Limb (tissue), 2 donors: Measurements from ENCODE around the gene BRD7.

ENCODE experiments used
- DNase-seq, 2 donors: peaks; one replicate each; pipeline ENCODE4 v3.0.0-alpha.2; 2016; ENCODE audit errors: extremely low spot score in 2 of 2

BRD7 gene

DNA sequence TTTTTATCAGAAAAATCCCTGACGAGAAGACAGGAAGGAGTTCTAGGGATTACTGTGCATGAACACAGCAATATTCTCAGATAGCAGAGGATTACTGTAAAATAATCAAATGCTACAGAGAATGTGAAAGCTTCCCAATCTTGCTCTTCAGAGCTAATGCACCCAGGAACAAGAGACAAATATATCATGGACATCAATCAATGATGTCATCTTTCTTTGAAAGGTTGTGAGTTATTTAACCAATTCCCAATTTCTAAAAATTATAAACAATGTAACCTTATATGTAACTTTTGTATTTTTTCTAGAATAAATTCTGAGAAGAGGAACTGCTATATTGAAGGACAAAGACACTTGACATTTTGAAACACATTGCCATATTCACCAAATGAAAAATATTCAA is 46.5 kb downstream of the BRD7 start:
- DNase-seq = no peak

DNA sequence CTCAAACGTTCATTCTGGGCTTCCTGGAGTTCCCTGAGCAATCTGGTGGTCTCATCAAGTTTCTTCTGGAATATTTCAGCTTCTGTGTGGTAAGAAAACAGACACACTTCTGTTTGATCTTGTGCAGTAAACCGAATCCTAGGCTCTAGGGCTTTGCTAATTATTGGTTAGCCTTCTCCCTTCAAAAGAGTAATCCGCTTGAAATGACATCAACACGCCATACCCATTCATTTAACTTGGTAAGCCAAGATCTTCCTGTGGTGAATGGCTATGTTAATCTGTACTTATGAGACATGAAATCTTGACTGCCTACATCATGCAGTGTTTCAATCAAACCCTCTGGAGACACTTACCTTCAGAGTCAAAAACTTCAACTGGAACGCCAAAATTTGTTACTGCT is 48.5 kb downstream of the BRD7 start:
- no peak for DNase-seq

DNA sequence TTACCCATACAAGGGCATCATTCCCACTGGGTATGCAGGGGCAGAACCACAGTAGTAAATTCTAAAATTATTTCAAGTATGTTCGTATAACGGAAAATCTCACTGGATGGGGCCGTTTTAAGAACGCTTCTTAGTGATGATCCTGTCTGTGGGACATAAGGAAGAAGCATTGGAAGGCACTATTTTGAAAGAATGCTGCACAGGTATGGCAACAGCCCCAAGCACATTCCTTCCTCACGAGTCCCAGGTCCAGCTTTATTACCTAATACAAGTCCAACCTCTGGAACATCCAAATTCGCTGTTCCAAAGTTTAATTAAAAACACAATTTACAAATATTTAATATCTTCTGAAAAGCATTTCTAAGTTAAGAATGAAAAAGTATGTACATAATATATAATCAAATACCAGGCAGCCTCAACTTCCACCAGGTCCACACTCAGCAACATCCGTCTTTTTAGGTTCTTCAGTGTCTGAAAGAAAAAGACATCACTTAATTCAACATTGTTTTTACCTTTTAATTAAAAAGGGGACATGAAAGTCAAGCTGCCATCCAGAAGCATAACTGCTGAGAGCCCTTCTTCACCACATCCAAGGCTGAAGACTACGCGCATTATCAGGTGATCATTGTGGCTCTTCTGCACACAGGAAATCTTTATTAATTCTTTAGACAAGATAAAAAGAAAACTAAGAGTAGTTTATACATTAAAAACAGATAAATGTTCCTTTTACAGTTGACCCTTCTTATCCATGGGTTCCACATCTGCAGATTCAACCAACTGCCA is 49.8 kb downstream of the BRD7 start:
- no peak for DNase-seq

DNA sequence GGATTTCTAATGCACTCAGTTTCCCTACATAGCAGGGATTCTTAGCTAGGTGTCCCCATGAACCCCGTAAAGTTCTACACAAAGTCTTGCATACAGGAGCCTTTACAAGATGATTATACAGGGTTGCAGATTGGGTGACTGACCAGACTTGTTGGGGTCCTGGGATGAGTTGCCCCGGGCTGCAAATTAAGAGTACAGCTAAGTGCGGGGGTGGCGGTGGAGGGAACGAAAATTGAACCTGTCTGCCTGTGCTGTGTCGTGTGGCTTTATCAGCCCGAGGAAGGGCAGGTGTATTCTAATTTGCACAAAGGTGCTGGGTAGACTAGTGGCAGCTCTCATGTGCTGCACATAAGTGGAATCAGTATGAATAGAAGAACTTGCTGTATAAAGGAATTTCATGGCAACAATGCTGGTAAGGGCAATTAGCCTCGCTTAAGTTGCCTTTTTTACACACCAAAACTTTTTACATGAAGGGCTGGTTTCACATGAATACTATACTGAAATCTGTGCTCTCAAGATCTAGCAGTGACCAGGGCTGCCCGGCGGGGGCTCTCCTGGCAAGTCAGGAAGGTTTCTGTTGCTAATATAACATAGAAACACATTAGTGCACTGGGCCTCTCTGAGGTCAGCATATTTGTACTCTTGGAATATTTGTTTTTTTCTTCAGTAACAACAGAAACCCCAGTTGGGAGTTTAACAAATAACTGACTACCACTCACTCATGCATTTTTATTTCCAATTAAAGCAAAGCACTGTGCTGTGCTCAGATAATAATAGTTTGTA is 51.7 kb downstream of the BRD7 start:
- DNase-seq = no peak

DNA sequence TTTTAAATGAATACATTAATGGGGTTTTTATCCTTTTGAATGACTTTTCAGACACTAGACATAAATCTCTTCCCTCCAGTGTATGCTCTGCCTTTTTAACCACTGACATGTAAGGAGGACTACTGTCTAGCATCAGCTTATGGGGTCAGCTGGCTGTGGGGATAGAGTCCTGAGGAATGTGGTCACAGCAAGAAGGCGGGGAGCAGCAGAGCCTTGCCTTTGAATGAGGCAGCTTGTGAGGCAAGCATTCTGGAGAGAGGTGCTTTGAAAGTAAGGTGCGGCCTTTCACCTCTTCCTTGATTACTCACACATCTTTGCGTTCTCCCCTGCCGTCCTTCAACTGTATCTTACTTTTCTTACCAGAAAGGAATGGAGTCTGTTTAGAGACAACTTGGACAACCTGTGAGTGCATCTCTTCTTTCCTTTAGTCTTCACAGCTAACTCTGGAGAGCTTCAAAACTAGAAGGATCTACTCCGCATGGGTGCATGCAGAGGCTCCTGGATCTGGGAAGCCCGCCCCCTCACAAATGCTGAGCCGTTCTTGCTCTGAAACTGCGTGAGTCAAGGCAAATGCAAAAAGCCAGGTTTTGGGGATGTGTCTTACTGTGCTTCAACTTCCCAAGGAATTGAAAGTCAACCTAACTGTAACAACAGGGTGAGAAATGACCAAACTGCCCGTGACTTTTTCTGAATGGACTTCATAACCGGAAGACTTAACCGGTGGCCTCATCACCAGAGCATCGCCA is 52.5 kb downstream of the BRD7 start:
- DNase-seq = no peak

DNA sequence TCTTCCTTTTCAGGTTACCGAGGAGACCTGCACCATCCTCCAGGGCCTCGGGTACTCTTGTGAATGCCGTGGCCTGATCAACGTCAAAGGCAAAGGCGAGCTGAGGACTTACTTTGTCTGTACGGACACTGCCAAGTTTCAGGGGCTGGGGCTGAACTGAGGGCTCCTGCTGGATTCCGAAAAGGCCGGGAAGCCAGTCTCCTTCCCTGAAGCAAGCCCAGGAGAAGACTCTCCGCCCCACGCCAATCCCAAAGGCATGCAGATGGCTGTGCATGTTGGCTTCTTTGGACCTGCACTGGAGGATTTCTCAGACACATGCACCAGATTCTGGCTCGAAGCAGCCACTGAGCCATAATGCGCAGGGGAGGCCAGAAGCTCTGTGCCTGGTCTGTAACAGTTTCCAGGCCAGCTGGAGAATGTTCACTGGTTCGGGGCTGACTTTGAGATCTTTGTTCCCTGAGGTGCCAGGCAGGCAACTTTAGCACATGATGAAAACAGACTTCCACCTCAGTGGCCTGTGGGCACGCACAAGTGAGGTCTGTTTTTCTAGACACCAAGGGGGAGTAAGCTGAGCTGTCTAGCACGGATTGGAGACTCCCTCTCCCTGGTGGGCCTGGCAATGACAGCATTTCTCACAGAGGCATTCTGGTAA is 53.3 kb downstream of the BRD7 start:
- peak in 1 of 2 donors; percentile 31 for DNase-seq

DNA sequence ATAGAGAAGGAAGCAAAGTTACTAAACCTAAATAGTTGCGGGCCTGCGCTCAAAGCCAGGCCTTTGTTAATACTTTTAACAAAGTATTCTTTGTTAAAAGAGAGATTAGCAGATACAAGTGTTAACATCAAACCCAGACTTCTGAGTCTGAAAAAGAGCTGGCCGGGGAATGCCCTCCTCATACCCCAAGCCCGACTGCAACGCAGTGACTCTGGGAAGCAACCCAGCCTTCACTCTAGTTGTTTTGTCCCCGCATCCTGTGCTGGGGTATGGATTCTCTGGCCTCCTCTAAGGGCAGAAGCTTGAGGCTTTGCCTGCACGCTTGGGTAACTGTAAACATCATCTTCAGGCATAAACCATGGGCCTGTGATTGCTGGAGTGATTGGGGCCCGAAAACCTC is 54.1 kb downstream of the BRD7 start:
- no peak for DNase-seq

DNA sequence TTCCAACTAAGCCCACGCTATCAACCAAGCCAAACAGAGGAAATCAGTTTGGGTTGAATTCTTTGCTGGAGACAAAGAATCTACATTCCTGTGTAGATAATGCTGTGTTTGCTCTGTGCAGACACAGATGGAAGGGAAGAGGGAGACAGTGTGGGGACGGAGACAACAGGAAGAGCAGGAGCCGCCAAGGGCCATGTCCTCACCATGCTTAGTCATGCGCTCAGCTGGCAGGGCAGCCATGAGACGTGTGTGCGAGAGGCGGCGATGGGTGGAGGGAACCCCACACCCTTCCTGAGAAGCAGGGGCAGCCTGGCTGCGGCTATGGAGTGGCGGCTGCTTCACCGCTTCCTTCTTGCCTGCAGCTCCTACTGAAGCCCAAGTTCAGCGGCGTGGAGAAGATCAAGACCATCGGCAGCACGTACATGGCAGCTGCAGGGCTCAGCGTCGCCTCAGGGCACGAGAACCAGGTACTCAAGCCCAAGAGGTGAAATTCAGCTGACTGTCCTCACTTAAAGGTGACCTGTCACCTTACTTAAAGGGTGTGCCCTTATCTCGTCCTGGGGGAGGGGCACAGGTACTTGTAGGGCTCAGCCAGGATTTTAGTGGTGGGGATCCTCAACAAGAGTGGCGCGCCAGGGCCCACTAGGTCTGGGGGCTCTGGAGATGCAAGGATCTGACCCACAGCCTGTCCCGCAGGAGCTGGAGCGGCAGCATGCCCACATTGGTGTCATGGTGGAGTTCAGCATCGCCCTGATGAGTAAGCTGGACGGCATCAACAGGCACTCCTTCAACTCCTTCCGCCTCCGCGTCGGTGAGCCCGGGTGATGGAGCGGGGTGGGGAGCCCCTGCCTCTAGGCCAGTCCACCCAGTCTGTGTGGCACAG is 55.0 kb downstream of the BRD7 start:
- DNase-seq = peak in 1 of 2 donors; percentile 27

DNA sequence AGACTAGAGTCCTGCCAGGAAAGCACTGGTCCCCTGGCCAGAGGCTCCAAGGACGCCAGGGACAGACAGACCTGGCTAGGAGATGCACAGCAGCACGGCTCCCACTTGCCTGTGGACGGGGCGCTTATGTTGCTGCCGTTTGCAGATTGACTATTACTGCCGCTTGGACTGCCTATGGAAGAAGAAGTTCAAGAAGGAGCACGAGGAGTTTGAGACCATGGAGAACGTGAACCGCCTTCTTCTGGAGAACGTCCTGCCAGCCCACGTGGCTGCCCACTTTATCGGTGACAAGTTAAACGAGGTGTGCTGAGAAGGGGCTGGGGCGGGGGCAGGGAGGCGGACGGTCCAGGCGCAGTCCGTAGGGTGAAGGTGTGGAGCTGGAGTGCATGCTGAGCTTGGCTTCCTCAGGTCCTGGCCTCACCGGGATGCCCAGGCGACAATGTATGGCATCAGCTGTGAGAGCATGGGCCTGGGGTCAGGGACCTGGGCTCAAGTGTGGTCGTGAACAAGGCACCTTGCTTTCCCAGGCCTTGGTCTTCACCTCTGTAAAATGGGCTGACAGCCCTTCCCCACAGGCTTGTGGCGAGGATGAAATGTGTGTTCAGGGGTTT is 56.8 kb downstream of the BRD7 start:
- DNase-seq = peak in 1 of 2 donors; percentile 26

DNA sequence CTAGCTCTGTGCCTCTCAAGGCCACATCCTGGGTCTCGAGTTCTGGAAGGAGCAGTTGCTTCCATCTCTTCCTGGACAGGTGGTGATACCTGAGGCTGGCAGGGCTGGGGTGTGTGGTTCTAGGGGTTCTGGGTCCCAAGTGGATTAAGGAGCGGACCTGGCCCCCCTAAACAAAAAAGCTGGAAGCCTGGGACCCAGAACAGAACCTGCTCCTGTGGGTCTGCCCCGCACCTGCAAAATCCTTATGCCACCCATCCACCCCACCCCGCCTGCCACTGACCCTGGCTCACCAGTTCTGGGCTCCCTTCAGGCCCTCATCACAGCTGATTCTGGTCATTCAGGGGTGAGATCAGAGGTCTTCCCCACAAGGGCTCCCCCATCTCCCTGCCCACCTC is 57.7 kb downstream of the BRD7 start:
- no peak for DNase-seq

DNA sequence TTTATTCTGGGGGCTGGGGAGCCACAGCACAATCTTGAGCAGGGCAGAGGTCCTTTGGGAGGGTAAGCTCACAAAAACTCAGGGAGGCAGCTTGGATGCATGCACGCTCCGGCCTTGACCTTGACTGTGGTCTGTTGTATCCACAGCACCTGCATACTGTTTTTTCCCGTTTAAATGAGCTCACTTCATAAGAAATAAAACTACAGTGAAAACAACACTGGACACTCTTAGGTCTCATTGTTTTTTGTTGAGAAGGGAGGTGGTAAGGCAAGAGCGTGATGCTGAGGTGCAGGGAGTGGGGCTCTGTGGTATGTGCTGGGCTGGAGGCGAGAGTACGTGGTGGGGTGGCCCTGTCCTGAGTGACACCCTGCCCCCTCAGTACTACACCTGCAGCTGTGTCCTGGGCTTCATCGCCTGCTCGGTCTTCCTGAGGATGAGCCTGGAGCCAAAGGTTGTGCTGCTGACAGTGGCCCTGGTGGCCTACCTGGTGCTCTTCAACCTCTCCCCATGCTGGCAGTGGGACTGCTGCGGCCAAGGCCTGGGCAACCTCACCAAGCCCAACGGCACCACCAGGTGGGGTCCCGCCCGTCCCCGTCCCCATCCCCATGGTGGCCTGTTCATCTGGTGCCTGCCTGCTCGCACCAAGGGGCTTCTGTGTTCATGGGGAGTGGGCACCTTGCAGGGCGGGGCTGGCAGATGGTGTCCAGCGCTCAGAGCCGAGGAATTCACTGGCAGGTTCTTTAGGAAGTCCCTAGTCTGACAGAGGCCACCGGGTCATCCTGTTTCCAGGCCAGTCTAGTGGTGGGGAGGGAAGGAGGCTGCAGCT is 58.3 kb downstream of the BRD7 start:
- peak in 1 of 2 donors; percentile 26 for DNase-seq

DNA sequence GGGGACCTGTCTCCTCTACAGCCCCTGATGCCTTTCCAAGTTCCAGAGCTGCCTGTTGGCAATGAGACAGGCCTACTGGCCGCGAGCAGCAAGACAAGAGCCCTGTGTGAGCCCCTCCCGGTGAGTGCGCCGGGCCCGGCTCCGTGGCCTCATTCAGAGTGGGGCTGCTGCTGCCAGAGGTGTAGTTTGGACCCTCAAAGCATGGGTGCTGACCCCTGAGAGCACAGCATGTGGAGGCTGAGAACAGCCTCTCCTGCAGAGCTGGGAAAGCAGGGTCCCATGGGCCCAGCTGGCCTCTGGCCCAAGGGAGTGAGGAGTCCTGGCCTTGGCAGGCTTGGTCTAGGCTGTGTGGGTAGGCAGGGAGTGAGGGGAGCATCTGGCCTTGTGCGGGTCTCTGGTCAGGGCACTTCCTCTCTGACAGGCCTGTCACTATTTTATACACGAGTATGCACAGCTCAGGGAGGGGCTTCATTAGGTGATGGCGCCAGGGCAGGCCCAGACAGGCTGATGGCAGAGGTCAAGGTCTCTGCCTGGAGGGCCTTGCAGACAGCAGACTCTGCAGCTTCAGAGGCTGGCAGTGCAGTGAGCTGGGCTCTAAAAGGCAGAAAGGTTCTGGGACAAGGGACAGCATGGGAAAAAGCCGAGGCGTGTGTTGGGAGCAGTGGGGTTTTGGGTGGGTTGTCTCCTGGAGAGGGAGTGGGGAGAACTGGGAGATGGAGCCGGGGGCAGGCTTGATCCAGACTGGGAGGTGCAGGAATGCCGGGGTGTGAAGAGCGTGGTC is 59.1 kb downstream of the BRD7 start:
- peak in 1 of 2 donors; percentile 29 for DNase-seq

DNA sequence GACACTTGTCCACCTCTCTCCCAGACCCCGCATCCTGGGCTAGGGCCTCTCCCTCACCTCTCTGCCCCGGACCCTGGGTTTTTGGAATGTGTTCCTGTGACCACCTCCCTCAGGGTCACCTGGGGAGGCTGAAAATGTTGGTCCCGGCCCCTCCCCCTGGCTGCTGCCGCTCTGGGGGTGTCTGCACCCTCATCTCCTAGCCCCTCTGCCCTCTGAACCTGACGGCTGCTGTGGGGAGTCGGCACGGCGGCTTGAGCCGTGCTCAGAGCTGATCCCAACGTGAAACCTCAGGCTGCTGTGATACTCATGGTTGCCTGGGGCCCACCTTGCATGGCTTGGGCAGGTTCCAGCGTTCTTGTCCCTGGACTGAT is 59.6 kb downstream of the BRD7 start:
- DNase-seq = peak in 1 of 2 donors; percentile 29

DNA sequence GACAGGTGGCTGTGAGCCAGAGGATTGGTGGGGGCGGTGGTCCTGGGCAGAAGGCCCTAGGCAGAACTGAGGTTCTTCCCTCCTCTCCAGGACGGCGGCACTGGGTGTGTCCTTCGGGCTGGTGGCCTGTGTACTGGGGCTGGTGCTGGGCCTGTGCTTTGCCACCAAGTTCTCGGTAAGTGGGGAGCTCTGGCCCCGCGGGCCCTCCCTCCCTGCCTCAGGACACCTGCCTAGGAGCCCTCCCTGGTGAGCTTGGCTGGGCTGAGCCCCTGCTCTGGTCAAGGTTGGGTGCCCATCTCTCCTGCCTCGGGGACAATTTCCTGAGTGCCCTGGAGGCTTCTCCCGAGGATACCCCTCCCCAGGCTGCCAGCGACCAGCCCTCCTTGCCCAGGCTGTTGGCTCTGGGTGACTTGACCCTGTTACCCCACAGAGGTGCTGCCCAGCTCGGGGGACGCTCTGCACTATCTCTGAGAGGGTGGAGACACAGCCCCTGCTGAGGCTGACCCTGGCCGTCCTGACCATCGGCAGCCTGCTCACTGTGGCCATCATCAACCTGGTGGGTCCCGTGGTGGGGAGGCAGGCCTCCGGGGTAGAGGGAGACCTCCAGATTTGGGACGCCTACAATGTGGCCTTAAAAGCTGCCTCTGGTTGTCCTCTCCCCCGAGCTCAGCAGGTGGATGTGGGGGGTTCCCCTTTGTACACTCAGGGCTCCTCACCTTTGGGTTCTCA is 60.4 kb downstream of the BRD7 start:
- DNase-seq = peak in 1 of 2 donors; percentile 26

DNA sequence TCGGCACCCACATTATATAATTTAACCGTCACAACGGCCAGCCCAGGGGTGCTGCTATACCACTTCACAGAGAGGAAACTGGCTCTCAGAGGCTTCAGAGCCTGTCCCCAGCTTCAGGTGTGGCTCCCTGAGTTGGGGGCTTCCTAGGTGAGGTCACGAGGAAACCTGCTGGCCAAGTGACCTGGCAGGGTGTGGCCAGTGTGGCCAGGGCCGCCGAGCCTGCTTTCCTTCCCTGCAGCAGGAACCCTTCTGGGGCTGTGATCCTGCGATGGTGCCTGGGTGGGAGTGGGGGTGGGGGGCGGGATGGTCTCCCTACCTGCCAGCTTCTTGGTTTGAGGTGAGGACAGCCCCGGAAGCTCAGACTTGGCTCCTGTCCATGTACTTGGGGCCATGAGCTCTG is 62.5 kb downstream of the BRD7 start:
- no peak for DNase-seq

DNA sequence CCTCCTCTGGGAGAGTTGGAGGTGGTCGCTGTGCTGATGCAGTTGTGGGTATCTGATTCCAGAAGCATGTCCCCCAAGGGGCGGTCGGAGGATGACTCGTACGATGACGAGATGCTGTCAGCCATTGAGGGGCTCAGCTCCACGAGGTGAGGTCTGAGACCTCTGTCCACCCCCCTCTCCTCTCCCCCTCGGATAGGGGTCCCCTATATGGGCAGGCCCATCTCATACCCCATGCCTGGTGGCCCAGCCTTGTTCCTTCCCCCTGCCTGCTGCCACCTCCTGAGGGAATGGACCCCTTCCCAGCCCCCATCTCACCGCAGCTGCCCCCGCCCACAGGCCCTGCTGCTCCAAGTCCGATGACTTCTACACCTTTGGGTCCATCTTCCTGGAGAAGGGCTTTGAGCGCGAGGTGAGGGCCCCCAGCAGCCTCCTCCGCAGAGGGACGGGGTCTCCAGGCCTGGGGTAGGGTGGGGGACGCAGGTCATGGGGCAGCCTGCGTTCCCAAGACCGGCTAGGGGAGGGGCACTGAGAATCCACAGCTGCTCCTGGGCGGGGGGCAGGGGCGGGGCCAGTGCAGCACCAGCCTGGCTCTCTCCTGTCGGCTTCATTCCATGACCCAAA is 63.2 kb downstream of the BRD7 start:
- peak in 1 of 2 donors; percentile 28 for DNase-seq
